ENCODE data around the gene OBP2A. TPM values are rescaled to one million over a fixed set of nuclear protein-coding genes. Genes with fewer than 3 reads are reported as not detected.

The OBP2A gene
- total RNA-seq, 1 donor from 2014 or later: not detected

DNA sequence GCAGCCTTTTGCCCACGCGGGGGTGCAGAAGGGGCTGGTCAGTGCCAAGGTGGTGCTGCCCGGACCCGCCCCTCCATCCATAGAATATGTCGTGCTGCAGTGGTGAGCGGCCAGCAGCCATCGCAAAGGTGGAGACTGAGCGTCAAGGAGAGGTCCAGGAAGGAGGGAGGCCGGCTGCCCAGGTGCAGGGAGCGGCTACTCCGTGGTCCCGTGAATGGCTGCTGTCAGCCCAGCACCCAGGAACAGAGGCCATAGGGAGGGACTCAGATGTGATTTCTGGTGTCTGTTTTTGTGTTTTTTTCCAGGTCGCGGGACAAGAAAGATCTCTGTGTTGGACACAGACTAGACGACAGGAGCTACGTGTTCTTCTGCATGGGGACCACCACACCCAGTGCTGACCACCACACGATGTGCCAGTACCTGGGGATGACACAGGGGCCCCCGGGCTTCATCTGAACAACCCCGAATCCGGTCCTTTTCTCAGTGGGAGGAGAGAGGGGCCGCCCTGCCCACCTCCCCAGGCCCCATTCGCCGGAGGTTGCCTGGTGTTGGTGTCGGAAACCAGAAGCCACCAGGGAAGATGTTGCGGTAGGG, 44.7 kb downstream of the OBP2A start:
- TF ChIP-seq, protein P1, sequence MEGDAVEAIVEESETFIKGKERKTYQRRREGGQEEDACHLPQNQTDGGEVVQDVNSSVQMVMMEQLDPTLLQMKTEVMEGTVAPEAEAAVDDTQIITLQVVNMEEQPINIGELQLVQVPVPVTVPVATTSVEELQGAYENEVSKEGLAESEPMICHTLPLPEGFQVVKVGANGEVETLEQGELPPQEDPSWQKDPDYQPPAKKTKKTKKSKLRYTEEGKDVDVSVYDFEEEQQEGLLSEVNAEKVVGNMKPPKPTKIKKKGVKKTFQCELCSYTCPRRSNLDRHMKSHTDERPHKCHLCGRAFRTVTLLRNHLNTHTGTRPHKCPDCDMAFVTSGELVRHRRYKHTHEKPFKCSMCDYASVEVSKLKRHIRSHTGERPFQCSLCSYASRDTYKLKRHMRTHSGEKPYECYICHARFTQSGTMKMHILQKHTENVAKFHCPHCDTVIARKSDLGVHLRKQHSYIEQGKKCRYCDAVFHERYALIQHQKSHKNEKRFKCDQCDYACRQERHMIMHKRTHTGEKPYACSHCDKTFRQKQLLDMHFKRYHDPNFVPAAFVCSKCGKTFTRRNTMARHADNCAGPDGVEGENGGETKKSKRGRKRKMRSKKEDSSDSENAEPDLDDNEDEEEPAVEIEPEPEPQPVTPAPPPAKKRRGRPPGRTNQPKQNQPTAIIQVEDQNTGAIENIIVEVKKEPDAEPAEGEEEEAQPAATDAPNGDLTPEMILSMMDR (IDR thresholded peaks at IDR 0.05; ENCODE audit: unreplicated experiment): no peak
- H3K4me3 Mint-ChIP-seq (ENCODE audit: unreplicated experiment): no peak overlapping the region

DNA sequence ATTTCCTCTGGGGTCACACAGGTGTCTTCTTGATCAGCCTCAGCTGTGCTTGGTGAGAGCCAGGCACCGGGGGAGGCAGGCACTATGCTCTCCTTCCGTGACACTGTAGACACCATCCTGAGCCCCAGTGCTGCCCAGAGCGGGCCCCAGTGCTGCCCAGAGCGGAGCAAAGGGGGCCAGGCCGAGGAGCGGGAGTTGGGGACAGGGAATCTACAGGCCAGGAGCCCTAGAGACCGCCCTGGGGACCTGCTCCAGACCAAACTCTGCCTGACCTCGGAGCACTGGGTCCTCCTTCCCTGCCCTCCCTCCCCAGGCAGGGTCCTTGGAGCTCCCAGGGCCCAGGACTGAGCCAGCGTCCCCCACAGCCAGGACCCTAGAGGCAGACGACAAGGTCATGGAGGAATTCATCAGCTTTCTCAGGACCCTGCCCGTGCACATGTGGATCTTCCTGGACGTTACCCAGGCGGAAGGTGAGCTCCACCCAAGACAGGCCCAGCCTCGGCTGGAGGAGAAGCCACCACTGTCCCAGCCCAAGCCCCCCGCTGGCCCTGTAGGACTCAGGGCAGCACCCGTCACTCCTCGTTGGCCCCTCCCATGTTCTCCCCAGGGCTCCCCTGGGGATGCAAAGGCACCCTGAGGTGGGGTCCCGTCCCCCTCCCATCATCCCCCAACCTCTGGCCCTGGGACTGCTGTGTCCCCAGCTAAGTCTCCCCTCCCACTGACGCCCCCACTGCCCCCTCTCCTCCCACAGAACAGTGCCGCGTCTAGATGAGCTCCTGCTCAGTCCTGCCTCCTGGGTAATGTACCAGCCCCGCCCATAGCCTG, 45.8 kb downstream of the OBP2A start:
- no peaks in the 10 kb centered on the region for H3K9me3 Mint-ChIP-seq (ENCODE audit: unreplicated experiment)
- no peak overlapping the region for H3K27ac Mint-ChIP-seq (ENCODE audit: unreplicated experiment)
- DNase-seq (ENCODE audit: low spot score): no peak
- peaks cover 1% of the 10 kb centered on the region for H3K27me3 Mint-ChIP-seq (ENCODE audit: unreplicated experiment)
- H3K36me3 Mint-ChIP-seq (ENCODE audit: low read depth, unreplicated experiment): no peaks in the 10 kb centered on the region
- no peaks in the 10 kb centered on the region for H3K4me1 Mint-ChIP-seq (ENCODE audit: unreplicated experiment)
- no peak overlapping the region for H3K4me3 Mint-ChIP-seq (ENCODE audit: unreplicated experiment)
- TF ChIP-seq, protein P1 (IDR thresholded peaks at IDR 0.05; ENCODE audit: unreplicated experiment): no peak

More for the DNA sequence above, 44.7 kb downstream of the OBP2A start:
- Mint-ChIP-seq H3K27me3 (ENCODE audit: unreplicated experiment) (peaks cover 1% of the 10 kb centered on the region), H3K9me3 (ENCODE audit: unreplicated experiment) (no peaks in the 10 kb centered on the region), H3K27ac (ENCODE audit: unreplicated experiment) (no peak overlapping the region), H3K4me1 (ENCODE audit: unreplicated experiment) (no peaks in the 10 kb centered on the region), H3K36me3 (ENCODE audit: low read depth, unreplicated experiment) (no peaks in the 10 kb centered on the region)
- no peak for DNase-seq (ENCODE audit: low spot score)

DNA sequence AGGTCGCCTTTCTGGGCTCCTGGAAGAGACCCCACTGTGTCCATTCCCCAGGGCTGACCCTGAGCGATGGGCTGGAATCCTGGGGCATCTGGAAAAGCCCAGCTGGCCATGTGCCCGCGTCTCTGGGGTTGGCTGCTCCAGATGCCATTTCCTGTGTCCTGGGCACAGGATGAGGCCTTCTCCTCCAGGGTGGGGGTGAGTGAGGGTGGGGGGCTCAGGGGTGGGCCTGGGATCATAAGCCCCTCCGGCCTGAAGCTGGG, 46.3 kb downstream of the OBP2A start:
- H3K27me3 Mint-ChIP-seq (ENCODE audit: unreplicated experiment): peaks cover 1% of the 10 kb centered on the region
- no peaks in the 10 kb centered on the region for H3K9me3 Mint-ChIP-seq (ENCODE audit: unreplicated experiment)
- H3K27ac Mint-ChIP-seq (ENCODE audit: unreplicated experiment): no peak overlapping the region
- H3K36me3 Mint-ChIP-seq (ENCODE audit: low read depth, unreplicated experiment): no peaks in the 10 kb centered on the region
- H3K4me1 Mint-ChIP-seq (ENCODE audit: unreplicated experiment): no peaks in the 10 kb centered on the region
- no peak for DNase-seq (ENCODE audit: low spot score)
- TF ChIP-seq, protein P1 (IDR thresholded peaks at IDR 0.05; ENCODE audit: unreplicated experiment): no peak
- H3K4me3 Mint-ChIP-seq (ENCODE audit: unreplicated experiment): no peak overlapping the region

DNA sequence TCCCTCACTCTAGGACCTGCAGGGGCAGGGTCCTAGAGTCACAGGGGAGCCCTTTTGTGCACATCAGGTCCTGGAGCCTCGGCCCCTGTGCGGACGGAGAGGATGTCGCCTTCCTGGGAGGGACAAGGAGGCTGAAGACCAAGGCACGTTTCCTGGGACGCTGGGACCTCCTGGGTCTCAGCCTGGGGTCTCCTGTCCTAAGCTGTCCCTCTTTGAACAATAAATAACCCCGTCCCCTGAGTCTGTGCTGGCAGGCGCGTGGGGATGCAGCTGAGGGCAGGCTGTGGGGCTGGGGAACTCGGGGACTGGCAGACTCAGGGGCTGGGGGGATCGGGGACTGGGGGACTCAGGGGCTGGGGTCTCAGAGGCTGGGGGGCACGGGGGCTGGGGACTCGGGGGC, 46.7 kb downstream of the OBP2A start:
- H3K36me3 Mint-ChIP-seq (ENCODE audit: low read depth, unreplicated experiment): no peaks in the 10 kb centered on the region
- no peaks in the 10 kb centered on the region for H3K4me1 Mint-ChIP-seq (ENCODE audit: unreplicated experiment)
- no peak for DNase-seq (ENCODE audit: low spot score)
- H3K27me3 Mint-ChIP-seq (ENCODE audit: unreplicated experiment): peaks cover 1% of the 10 kb centered on the region
- no peak overlapping the region for H3K27ac Mint-ChIP-seq (ENCODE audit: unreplicated experiment)
- H3K4me3 Mint-ChIP-seq (ENCODE audit: unreplicated experiment): no peak overlapping the region
- TF ChIP-seq, protein P1 (IDR thresholded peaks at IDR 0.05; ENCODE audit: unreplicated experiment): no peak
- H3K9me3 Mint-ChIP-seq (ENCODE audit: unreplicated experiment): no peaks in the 10 kb centered on the region

DNA sequence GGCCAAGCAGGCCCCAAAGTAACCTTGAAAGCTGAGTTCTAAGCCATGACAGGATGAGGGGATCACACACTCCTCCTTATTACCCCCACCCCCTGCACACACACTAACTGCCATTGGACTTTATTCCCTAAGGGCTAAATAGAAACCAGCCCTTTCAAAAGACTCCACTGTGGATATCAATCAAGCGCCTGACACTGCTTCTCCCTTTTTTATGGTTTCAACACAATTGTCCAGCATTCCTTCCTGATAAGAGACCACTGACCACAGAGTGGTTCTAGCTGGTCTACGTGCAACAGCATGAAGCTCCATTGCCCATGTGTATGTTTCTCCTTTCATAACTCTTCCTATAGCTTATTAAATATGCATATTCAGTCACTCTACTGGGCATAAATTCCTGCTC, 50.3 kb downstream of the OBP2A start:
- TF ChIP-seq, protein P1 (IDR thresholded peaks at IDR 0.05; ENCODE audit: unreplicated experiment): no peak
- Mint-ChIP-seq H3K4me3 (ENCODE audit: unreplicated experiment) (no peak overlapping the region), H3K27ac (ENCODE audit: unreplicated experiment) (no peak overlapping the region), H3K9me3 (ENCODE audit: unreplicated experiment) (no peaks in the 10 kb centered on the region), H3K36me3 (ENCODE audit: low read depth, unreplicated experiment) (no peaks in the 10 kb centered on the region), H3K27me3 (ENCODE audit: unreplicated experiment) (no peaks in the 10 kb centered on the region), H3K4me1 (ENCODE audit: unreplicated experiment) (no peaks in the 10 kb centered on the region)
- no peak for DNase-seq (ENCODE audit: low spot score)
